Stimulated activated CD8-positive, alpha-beta memory T cell treated with anti-CD3 and anti-CD28 coated beads, Interleukin-12 subunit alpha, Interleukin-12 subunit beta, amount 100 ng/mL, for 4 hours (primary cell): ENCODE measurements around the gene SHD.
"Not testable (repeated sequence)": the region's sequence is repeated elsewhere in the genome, so short reads cannot be mapped to it uniquely, and the experiment has no call there.

Experiments used
- DNase-seq: peaks from one replicate; pipeline ENCODE4 v3.0.0-alpha.2; 2020; ENCODE audit warnings: low read depth

The SHD gene

GRCh38 chr19:4267101-4267900 is 11.8 kb upstream of the SHD start:
- DNase-seq = peak; percentile 25

DNA sequence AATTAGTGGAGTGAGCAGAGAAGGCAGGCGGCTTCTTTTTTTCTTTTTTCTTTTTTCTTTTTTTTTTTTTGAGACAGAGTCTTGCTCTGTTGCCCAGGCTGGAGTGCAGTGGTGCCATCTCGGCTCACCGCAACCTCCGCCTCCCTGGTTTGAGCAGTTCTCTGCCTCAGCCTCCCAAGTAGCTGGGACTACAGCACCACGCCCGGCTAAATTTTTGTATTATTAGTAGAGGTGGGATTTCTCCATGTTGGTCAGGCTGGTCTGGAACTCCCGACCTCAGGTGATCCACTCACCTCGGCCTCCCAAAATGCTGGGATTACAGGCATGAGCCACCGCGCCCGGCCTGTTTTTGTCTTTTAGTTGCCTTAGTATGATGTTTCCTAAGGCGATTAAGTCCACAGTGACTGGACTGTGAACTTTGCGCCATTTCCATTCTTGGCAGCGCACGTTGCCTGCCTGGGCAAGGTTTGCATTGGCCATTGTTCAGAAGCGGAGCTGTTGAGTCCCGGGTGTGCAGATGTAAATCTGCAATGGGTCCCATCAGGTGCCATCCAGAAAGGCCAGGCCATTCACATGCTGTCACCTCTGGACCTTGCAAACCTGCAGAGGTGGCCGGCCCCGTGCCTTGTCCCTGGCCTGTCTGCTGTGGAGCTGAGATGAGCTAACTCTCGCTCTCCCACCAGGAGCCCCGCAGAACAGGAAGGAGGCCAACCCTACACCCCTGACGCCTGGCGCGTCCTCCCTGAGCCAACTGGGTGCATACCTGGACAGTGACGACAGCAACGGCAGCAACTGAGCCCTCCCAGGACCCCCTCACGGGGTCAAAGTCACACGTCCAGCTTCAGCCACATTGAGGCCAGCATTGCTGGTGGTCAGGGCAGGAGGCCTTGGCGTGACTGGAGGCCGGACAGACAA is 10.9 kb upstream of the SHD start:
- no peak for DNase-seq

DNA sequence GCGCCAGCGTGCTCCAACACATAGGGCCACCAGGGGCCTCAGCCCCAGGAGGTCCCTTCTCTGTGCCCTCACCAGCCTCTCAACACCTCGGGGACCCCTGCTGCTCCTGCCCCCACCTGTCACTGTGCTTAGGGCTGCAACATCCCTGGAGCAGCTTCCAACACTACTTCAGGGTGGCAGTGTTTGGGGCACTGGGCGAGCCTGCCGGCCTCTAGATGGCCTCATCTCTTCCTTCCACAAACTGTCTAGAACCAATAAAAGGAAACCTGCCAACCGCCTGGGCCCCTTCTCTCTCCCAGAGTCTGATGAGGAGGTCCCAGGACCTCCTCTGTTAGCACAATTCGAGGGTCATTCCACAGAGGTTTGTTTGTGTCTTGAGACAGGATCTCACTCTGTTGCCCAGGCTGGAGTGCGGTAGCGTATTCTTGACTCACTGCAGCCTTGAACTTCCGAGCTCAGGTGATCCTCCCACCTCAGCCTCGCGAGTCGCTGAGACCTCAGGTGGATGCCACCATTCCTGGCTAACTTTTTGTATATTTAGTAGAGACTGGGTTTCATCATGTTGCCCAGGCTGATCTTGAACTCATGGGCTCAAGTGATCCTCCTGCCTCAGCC is 10.1 kb upstream of the SHD start:
- DNase-seq = no peak

DNA sequence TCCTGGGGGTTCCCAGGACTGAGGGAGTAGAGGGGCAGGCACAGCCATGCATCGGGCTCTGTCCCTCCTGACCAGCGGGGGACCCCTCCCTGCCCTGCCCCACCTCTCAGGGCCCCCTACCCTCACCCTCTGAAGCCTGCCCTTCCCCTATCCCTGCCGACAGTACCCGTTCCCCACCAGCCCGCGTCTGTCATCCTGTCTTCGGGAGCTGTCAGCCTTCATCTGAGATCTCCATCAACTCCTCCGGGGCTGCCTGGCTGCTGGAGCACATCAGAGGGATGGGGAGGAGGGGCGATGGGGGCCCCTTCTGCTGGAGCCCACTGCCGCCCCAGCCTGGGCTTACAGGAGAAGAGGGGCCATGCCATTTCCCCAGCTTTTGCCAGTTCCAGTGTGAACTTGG is 6.2 kb upstream of the SHD start:
- DNase-seq = no peak

- not testable (repeated sequence) for DNase-seq
Measured at GRCh38 chr19:4274321-4274686, 4.8 kb upstream of the SHD start.

DNA sequence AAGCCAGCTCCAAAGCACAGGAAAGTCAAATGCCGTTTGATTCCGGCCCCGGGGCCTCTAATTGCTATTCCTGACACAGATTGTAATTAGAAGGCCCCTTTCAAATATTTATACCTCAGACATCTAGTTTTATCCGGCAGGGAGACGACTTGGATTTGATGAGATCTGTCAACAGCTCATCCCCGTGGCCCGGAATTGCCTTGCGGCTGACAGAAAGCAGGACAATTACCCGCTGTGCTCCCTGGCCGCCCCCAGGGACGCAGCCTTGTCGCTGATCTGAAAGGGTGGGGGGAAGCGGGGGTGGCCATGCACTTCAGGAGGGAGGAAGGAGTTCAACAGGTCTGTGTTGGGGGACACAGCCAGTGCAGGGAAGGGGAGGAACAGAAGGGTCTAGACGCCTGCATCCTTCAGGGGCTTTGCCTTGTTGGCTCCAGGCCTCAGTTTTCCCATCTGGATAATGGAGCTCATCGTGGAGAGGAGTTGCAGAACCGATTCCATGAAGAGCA is 1.8 kb upstream of the SHD start:
- DNase-seq = no peak

DNA sequence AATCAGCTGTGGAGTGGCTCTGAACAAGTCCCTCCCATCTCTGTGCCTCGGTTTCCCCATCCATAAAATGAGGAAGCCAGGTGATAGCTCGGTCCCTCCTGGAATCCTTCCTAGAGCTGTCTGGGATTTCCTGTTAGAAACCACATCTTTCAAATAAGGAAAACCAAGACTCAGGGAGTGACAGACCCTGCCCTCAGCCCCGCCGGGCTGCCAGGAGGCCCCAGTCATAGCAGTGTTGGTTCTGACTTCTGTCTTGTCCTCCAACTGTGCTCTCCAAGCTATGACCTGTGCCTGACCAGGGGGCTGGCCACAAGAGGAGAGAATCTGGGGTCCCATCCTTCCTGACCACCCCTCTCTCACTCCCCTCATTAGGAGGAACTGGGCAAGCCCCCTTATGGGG is 1.1 kb upstream of the SHD start:
- no peak for DNase-seq

GRCh38 chr19:4279267-4279529 is 132 bp downstream of the SHD start:
- DNase-seq = no peak

GRCh38 chr19:4279530-4280422 is 710 bp downstream of the SHD start:
- DNase-seq = no peak

DNA sequence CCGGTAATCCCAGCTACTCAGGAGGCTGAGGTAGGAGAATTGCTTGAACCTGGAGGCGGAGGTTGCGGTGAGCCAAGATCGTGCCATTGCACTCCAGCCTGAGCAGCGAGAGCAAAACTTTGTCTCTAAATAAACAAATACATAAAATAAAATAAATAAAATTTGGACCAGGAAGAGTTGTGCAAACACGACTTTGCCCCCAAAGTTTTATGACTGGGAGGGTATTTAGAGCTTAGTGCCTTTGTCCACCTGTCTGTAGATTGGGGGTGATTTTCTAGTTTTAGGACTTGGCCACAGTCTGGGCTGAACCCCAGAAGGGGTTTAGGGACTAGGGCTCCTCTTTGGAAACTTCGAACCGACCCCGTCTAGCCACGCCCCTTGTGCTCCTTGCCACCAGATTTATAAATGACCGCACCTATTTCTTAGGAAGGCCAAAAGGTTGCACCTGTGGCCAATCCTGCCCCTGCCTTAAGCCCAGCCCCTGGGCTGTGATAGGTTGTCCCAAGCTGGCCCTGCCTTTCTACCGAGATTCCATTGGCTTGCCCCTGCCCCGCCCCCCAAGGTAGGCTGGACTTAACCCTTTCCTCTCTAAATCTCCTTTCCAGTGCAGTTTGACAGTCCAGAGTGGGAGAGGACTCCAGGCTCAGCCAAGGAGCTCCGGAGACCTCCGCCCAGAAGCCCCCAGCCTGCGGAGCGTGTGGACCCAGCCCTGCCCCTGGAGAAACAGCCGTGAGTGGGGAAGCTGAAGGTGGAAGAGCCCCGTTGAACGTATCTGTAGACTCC is 5.3 kb downstream of the SHD start:
- no peak for DNase-seq

DNA sequence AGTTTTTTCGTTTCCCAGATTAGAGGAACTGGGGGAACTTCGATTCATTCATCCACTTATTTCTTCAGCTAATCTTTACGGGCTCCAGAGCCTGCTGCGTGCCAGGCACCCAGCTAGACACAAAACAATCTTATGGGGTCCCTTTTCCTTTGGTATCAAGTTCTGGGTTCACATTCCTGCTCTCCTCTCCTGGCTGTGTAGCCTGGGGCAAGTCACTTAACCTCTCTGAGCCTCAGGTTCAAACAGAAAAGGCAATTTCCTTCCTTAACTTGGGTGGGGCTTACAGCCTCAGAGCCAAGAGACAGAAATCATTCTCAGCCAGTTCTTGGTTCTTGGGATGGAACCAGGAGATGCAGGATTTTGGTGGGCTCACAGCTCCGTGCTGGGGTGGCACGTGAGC is 5.9 kb downstream of the SHD start:
- no peak for DNase-seq

DNA sequence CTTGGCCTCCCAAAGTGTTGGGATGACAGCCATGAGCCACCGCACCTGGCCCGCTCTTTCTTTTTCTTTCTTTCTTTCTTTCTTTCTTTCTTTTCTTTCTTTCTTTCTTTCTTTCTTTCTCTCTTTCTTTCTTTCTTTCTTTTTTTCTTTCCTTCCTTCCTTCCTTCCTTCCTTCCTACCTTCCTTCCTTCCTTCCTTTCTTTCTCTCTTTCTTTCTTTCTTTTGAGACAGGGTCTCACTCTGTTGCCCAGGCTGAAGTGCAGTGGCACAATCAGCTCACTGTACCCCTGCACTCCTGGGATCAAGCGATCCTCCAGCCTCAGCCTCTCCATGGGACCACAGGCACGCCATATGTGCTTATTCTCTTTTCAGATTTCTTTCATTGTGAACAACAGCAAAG is 7.1 kb downstream of the SHD start:
- not testable (repeated sequence) for DNase-seq

GRCh38 chr19:4288091-4288777 is 9.2 kb downstream of the SHD start:
- DNase-seq = no peak

GRCh38 chr19:4291184-4291732 is 12.2 kb downstream of the SHD start:
- no peak for DNase-seq

GRCh38 chr19:4292515-4292914 is 13.4 kb downstream of the SHD start:
- DNase-seq = no peak

DNA sequence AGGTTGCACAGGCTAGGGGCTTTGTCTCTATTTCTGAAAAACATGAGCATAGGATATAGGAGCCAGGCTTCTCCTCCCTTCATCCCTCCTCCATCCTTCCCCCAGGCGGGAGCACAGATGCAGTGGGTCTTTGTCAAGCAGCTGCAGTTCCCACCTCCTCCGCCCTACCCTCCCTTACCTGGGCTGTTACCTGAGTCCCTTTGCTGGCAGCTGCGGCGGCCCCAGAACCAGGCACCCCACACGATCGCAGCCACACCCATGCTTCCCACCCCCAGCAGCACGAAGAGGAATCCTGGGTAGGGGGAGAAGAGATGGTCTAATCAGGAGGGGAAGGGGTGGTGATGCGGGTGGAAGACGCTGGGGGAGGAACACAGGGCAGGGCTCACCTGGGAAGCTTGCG is 15.3 kb downstream of the SHD start:
- no peak for DNase-seq

DNA sequence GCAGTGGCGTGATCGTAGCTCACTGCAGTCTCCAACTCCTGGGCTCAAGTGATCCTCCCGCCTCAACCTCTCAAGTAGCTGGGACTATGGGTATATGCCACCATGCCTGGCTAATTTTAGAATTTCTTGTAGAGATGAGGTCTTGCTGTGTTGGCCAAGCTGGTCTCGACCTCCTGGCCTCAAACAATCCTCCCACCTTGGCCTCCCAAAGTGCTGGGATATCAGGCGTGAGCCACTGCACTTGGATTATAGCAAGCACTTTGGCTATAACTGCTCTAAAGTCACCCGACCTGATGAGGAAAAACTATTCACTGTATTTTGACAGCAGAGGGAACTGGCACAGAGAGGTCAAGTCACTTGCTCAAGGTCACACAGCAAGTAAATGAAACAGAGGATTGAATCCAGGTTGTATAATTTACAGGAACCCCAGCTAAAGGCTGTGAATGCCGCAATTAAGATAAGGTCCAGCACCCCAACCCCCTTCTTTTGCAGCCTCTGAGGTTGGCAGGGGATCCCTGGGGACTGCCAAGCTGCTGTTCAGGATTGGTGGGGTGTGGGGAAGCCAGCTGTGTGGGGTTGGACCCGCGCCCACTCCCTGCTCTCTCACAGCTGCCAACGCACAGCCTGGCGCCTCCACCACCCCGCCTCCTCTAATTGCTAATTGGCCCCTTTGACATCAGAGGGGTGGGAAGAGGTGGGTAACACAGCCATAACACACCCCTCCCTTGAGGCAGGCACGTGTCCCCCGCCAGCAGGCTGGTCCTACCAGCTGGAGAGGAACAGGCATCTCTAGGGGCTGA is 17.1 kb downstream of the SHD start:
- DNase-seq = no peak

DNA sequence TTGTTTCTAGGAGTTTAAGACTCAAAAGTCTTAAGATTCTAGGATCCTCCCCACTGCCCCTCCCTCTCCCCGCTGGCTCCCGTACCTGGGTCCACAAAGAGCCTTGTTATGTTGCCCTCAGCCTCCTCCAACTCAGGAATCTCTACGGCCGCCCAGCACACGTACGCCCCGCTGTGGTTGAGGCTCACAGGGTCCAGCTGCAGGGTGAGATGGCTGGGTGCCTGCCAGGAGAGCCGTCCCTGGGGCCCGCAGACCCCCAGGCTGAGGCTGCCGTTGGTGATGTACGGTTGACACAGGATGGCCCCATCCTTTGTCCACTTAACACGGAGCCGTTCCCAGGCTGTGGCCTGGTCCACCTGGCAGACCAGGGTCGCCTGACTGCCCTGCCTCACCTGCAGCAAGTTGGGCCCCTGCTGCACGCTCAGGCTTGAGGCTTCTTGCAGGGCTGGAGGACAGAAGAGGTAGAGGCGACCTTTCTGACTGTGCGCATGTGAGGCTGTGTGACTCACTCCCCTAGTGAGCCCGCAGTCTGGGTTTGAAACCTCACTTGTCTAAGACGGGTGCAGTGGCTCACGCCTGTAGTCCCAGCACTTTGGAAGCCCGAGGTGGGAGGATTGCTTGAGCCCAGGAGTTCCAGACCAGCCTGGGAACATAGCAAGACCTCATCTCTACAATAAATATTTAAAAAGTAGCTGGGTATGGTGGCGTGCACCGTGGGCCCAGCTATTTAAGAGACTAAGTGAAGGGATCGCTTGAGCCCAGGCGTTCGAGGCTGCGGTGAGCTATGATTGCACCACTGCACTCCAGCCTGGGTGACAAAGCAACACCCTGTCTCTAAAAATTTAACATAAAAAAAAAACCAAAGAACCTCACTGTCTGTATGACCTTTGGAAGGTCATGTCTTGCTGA is 19.1 kb downstream of the SHD start:
- no peak for DNase-seq
